ENCODE results near the gene ST3GAL3. TPM values are rescaled to one million over a fixed set of nuclear protein-coding genes. Genes with fewer than 3 reads are reported as not detected.

ST3GAL3 gene
- total RNA-seq, 1 donor from 2014 or later, result 34.3 TPM

- no peaks in the 10 kb centered on the region for H3K9me3 ChIP-seq
- H3K27me3 ChIP-seq, result no peaks in the 10 kb centered on the region
- no peaks in the 10 kb centered on the region for H3K4me1 ChIP-seq
- DNase-seq (ENCODE audit: low spot score in 2 of 2), result no peak
- no peak overlapping the region for H3K27ac ChIP-seq
- intact Hi-C loops (cut with DNase I), result no loop called here
- no peak for TF ChIP-seq CTCF (IDR thresholded peaks at IDR 0.05)
- H3K36me3 ChIP-seq, result no peaks in the 10 kb centered on the region
- H3K4me3 ChIP-seq, result no peak overlapping the region
Observed at GRCh38 chr1:43757343-43758053, 50.2 kb downstream of the ST3GAL3 start.

GRCh38 chr1:43760745-43761317 is 53.5 kb downstream of the ST3GAL3 start:
- DNase-seq (ENCODE audit: low spot score in 2 of 2), result no peak
- peaks cover 0 to 4% of the 10 kb centered on the region in 2 donors for H3K4me1 ChIP-seq
- H3K27ac ChIP-seq, result no peak overlapping the region

GRCh38 chr1:43763497-43763973 is 56.2 kb downstream of the ST3GAL3 start:
- H3K36me3 ChIP-seq, result no peaks in the 10 kb centered on the region
- TF ChIP-seq CTCF (IDR thresholded peaks at IDR 0.05), result peak; percentile 77 to 90 (median 85)
- intact Hi-C loops (cut with DNase I), result loop anchor here (1.0 to 5.0 kb wide), 4 partner anchors 170 to 274 kb away; partner anchors contain the start of genes ARTN and IPO13
- H3K27ac ChIP-seq, result no peak overlapping the region
- H3K9me3 ChIP-seq, result no peaks in the 10 kb centered on the region
- H3K27me3 ChIP-seq, result no peaks in the 10 kb centered on the region
- no peak overlapping the region for H3K4me3 ChIP-seq
- DNase-seq (ENCODE audit: low spot score in 2 of 2), result peak in 1 of 2 donors; percentile 90
- H3K4me1 ChIP-seq, result peaks cover 0 to 4% of the 10 kb centered on the region in 2 donors

More at GRCh38 chr1:43760745-43761317, 53.5 kb downstream of the ST3GAL3 start:
- Histone ChIP-seq H3K4me3 (no peak overlapping the region), H3K9me3 (no peaks in the 10 kb centered on the region), H3K36me3 (no peaks in the 10 kb centered on the region), H3K27me3 (no peaks in the 10 kb centered on the region)
- intact Hi-C loops (cut with DNase I), result loop anchor here (5.0 kb wide), 1 partner anchor 276 kb away; no protein-coding TSS in a partner anchor
- TF ChIP-seq CTCF (IDR thresholded peaks at IDR 0.05), result no peak

- Histone ChIP-seq H3K36me3 (no peaks in the 10 kb centered on the region), H3K9me3 (no peaks in the 10 kb centered on the region), H3K27me3 (no peaks in the 10 kb centered on the region), H3K4me3 (no peak overlapping the region), H3K4me1 (peaks cover 0 to 4% of the 10 kb centered on the region in 2 donors), H3K27ac (no peak overlapping the region)
- no peak for TF ChIP-seq CTCF (IDR thresholded peaks at IDR 0.05)
- DNase-seq (ENCODE audit: low spot score in 2 of 2), result no peak
- intact Hi-C loops (cut with DNase I), result loop anchor here (5.0 kb wide), 1 partner anchor 273 kb away; no protein-coding TSS in a partner anchor
Observed at GRCh38 chr1:43764581-43764980, 57.2 kb downstream of the ST3GAL3 start.

- TF ChIP-seq CTCF (IDR thresholded peaks at IDR 0.05), result no peak
- H3K27ac ChIP-seq, result no peak overlapping the region
- intact Hi-C loops (cut with DNase I), result no loop called here
Observed at GRCh38 chr1:43766086-43766784, 58.9 kb downstream of the ST3GAL3 start.

More at GRCh38 chr1:43766086-43766784, 58.9 kb downstream of the ST3GAL3 start:
- no peaks in the 10 kb centered on the region for H3K9me3 ChIP-seq
- peaks cover 0 to 4% of the 10 kb centered on the region in 2 donors for H3K4me1 ChIP-seq
- H3K4me3 ChIP-seq, result no peak overlapping the region
- no peak for DNase-seq (ENCODE audit: low spot score in 2 of 2)
- no peaks in the 10 kb centered on the region for H3K36me3 ChIP-seq
- no peaks in the 10 kb centered on the region for H3K27me3 ChIP-seq

All from ascending aorta (tissue), 2 donors.